D341Med (cell line): ENCODE data around the gene JSRP1.
A peak's percentile ranks its signal among the peaks of the same experiment; 100 is the strongest.

ENCODE experiments used
- DNase-seq: peaks from one replicate; pipeline ENCODE4 v3.0.0; 2012; ENCODE audit warnings: low spot score

Gene JSRP1

DNA sequence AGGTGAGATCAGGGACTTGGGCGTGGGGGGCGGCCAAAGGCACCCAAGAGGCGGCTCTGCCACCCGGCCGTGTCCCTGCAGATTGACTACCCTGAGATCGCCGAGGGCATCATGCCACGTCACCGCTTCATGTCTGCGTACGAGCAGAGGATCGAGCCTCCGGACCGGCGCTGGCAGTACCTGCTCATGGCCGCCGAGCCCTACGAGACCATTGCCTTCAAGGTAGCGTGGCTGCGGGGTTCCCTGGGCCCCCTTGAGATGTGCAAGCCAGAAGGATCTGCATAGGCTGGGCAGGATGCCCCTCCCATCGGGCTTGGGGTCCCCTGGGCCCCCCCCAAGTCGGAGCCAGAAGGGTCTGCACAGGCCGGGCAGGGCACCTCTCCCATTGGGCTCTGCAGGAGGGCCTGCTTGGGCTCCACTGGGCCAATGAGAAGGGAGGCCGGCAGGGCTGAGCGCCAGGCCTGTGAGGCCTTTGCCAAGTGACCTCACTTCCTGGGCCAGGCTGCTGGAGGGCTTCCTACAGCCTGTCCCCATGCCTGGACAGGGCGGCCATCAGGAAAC is 9.3 kb downstream of the JSRP1 start:
- DNase-seq, result no peak

DNA sequence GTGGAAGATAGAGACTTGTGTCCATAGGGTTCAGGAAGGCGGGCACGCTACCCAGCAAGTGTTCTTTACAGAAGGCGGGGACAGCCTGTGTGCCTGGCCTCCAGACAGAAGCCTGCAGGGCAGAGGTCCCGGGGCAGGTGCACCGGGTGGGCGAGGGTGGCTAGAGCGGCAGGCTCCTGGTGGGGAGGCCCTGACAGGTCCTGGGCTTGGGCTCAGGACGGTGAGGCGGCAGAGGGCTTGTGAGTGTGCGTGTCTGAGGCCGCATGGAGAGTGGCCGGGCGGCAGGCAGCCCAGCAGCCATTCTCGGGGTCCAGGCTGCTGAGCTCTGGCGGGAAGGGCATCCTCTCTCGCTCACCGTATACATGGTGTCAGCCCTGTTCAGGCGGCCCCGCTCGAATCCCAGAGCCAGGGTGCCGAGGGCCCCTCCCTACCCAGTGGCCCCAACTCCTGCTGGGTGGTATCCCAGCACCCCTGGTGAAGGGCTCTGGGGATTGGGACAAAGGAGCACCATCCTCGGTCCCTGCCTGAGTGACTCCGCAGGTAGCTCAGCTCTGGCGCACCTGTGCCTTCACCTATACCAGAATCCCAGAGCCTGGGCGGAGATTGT is 10.1 kb downstream of the JSRP1 start:
- DNase-seq, result no peak

DNA sequence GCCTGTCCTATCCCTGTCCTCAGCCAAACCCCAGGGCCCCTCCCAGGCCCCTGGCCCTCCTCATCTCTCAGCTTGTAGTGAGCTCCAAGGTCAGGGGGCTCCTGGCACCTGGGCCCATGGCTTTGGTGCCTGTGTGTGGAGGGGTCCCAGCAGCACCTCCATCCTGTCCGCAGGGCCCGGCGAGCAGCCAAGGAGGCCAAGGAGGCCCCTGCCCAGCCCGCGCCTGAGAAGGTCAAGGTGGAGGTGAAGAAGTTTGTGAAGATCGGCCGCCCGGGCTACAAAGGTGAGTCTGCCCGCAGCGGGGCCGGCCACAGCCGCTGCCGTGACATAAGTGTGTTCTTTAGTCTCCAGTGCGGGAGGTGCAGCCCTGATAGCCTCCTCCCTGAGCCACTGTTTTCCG is 10.9 kb downstream of the JSRP1 start:
- no peak for DNase-seq

DNA sequence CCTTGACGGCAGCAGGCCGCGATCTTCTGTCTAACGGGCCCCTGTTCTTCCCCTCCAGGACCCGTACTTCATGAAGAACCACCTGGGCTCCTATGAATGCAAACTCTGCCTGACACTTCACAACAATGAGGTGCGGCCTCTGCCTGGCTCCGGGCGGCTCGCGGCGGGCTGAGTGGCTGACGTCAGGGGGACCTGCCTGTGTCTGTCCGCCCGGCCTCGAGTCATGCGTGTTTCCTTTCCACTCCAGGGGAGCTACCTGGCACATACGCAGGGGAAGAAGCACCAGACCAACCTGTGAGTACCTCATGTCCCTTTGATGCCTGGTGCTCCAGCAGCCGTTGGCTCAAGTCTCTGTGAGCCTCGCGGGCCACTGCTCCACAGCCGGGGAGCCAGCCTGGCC is 11.7 kb downstream of the JSRP1 start:
- no peak for DNase-seq

DNA sequence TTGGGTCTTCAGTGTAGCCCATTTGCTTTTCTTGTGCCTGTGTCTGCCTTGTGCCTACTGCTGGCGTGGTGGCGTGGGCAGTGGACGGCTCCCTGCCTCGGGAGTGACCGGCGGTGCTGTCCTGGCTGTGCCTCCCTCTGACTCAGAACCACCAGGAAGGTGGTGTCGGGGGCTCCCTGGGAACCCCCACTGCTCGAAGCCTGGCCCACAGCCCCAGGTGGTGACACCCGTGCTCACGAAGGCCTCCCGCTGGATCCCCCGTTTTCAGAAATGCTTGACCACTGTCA is 12.1 kb downstream of the JSRP1 start:
- DNase-seq, result no peak

DNA sequence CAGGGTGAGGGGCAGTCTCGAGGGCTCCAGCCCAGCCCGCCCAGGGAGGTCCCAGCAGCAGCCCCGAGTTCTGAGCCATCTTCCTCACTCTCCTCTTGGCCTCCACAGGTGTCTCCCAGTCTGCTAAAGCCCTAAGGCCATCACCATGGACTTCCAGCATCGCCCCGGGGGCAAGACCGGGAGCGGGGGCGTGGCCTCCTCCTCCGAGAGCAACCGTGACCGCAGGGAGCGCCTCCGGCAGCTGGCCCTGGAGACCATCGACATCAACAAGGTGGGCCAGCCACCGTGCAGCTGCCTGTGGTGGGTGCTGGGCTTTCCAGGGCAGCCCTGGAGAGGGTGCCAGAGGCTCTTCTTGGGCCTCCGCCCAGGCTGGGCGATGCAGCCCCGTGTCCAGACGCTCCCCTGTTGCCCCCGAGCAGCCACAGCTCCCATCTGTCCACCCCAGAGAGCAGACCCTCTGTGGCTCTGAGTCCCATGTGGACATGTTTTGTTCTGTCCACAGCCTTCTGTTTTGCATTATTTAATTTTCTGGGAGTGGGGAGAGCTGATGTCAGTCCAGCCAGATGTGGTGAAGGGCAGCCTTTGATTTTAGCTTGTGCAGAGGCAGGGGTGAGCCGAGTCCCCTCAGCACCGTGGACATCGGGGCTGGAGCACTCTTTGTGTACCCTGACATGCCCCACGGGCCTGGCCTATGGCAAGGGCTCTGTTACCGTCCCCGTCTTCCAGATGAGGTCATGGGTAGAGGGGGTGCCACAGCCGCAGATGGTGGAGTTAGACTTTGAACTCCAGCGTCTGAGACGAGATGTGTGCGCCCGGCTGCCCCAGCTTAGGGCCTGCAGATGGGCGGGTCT is 12.7 kb downstream of the JSRP1 start:
- DNase-seq, result no peak

DNA sequence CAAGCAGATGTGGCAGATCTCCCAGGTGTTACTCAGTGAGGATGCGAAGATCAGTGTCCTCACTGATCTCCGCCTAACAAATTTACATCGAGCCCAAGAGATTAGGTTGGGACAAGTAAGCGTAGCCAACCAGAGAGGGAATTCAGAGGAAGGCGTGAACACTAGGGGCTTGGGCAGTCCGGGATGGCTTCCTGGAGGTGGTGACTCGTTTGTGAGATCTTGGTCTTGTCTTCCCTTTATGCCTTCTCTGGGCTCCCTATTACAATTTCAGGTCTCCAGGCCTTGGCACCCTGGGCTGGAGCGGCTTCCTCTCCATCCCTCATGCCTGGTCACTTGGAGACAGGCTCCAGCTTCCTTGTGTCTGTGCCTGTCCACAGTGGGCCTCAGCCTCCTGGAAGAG is 13.4 kb downstream of the JSRP1 start:
- no peak for DNase-seq

GRCh38 chr19:2242092-2242537 is 14.1 kb downstream of the JSRP1 start:
- DNase-seq, result no peak

DNA sequence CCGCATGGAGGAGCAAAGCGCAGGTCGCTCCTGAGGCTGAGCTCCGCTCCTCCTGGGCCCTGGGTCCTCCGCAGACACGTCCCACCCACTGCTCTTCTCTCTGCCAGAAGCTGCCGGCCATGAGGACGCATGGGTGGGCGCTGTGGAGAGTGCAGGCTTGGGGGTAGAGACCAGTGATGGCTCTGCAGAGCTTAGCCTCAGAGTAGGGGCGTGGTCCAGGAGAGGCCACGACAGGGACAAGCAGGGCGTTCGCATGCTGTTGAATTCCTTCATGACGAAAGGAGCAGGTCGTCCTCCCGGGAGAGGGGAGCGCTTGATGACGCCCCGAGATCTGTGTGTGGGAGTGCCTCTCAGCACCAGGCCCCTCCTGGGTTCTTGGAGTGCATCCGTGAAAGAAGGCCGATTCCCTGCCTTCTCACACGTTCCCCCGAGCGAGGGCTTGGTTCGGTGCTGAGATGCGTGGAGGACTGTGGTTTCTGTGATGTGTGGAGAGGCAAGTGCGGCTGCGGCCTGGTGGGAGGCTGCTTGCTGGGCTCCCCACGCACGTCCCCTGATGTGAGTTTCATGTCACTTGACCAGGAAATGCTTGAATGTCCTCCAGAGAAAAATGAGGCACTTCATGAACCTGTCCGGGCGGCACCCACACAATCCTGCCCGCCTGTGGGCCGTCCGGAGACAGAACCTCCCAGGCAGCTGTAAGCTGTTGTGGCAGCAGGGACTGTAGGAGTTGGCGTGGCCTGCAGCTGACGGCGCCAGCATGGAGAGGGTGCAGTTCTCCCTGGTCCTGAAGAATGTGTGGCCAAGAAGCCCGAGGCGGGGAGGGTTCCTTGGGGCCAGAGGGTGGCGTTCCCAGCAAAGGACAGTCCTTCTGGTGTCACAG is 15.1 kb downstream of the JSRP1 start:
- no peak for DNase-seq

- DNase-seq, result no peak
These were observed 16.1 kb downstream of the JSRP1 start for GRCh38 chr19:2239771-2240770.

GRCh38 chr19:2239173-2239572 is 17.0 kb downstream of the JSRP1 start:
- no peak for DNase-seq

GRCh38 chr19:2237869-2238153 is 18.4 kb downstream of the JSRP1 start:
- DNase-seq, result no peak

DNA sequence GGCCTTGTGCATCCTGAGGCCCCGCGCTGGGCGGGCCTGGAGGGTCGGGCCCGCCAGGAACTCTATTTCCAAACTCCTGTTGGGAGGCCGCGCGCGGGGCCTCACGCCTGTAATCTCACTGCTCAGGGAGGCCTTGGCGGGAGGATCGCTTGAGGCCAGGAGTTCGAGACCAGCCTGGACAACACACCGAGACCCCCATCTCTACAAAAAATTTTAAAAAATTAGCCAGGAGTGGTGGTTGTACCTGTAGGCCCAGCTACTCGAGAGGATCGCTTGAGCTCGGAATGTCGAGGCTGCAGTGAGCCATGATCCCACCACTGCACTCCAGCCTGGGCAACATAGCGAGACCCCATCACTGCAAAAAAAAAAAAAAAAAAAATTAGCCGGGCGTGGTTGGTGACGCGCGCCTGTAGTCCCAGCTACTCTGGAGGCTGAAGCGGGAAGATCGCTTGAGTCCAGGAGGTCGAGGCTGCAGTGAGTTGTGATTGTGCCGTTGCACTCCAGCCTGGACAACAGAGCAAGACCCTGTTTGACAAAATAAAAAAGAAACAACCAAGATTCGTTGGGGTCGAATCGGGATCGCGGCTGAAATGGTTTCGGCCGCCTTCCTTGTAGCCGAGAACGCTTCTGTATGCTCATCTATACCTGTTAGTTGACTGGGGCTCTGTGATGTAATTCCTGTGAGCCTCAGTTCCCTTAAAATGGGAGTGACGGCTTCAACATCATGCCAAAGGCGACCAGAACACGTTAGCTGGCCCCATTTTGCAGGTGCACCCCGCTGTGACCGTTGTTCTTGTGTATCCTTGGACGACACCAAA is 19.0 kb downstream of the JSRP1 start:
- DNase-seq, result no peak

DNA sequence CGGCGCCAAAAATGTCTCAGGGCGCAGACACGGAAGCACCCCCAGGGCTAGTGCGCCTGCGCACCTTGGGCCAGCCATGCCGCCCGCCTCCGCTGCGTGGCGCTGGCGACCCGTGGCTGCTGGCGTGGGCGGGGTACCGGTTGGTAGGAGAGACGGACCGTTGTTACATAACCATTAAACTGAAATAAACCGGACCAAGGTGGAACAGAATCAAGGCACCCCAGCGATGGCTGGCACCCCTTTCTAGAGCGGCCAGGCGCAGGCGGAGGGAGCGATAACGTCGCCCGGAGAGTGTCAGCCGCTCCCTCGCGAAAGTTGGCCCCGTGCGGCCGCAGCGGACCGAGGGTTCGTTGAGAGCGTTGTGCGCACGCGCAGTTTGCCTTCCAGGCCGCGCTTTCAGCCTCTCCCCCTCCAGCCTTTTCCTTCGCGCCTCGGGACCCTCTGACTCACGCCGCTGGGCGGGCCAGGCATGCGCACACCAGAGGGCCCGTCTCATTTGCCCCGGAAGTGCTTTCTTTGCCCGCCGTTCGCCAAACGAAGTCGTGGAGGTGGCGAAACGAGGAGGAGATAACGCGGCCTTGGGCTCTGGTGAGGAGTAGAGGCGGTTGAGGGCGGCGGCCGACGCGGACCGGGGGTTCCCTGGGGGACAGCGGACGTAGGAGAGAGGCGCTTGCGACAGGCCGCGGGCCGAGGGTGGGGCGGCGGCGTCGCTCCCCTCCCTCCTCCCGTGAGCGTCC is 19.7 kb downstream of the JSRP1 start, which contains the start of the genes PLEKHJ1 and SF3A2:
PLEKHJ1 (minus strand) TSS at position 16 of the 737 bp plus-strand sequence. CDS start 81 bp downstream, outside the sequence.
SF3A2 (plus strand) TSS at position 511 of the 737 bp plus-strand sequence. CDS start 6,595 bp downstream, outside the sequence.
- DNase-seq, result peak; percentile 99

- no peak for DNase-seq
These were observed 20.2 kb downstream of the JSRP1 start for GRCh38 chr19:2236064-2236313.

DNA sequence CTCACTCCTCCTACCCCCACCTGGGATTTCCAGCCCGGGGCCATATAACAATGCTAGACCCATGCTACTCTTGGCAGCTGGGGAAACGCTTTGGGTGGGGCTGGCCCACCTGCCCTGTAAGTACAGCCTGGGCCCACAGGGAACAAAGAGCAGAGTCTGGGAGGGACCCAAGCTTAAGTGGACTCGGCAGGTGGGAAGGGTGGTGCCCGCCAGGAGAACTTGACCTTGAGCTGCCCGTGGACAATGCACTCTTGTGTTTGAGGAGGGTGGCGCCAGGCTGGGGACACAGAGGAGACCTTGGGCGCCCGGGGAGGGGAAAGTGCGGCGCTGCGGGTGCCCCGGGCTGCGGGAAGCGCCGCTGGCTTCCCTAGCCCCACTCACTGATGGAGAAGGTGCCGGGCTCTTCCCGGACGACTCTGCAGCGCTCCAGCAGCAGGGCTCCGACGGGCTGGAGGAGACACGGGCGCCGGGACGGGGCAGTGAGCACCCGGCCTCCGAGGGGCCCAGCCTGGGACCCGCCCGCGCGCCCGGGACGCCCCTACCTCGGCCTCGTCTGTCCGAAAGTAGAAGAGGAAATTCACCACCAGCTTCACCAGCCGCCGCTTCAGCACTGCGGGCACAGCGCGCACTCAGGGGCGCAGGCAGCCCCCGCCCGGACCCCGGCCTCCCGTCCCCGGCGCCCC is 20.7 kb downstream of the JSRP1 start:
- no peak for DNase-seq

DNA sequence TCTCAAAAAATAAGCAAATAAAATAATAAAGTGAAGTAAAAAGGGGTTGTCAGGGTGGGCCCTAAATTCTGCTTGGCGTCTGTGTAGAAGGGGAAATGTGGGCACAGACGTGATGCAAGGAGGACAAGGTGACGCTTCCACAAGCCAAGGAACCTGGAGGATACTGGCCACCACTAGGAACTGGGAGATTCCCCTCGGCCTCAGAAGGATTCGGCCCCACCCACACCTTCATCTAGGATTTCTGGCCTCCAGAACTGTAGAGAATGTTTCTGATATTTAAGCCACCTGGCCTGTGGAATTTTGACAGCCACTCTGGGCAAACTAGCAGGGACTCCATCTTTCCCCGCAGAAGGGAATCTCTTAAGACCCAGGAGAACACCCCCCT is 21.2 kb downstream of the JSRP1 start:
- no peak for DNase-seq

DNA sequence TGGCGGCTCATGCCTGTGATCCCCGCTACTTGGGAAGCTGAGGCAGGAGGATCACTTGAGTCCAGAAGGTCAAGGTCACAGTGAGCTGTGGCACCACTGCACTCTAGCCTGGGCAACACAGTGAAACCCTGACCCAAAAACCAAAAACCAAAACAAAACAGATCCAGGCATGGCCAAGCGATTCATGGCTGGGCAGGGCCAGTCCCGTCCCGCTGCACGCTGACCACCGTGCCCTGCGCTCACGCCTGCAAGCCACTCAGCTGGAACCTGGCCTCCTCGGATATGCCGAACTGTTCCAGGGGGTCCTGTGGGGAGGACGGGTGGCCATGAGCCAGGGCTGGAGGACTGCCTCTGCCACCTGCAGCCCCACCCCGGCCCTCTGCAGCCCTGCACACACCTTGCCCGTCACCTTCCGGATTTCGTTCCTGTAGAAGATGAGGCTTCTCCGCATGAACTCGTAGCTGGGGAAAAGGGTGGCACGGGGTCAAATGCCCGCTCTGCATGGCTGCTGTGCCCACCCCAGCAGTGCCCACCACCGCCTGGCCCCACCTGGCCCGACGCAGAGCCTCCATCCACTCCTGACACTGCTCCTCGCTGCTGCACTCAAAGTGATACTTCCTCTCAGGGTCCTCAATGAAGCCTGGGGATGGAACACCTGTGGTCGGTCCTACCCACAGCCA is 22.5 kb downstream of the JSRP1 start:
- DNase-seq, result no peak
